Stimulated activated CD4-positive, alpha-beta T cell treated with anti-CD3 and anti-CD28 coated beads, Interleukin-2, amount 100 ng/mL, for 48 hours (primary cell): Measurements from ENCODE around the gene LHFPL3.

Experiments used
- DNase-seq, 2 donors: peaks; one replicate each; pipeline ENCODE4 v3.0.0-alpha.2; 2020

Gene LHFPL3

GRCh38 chr7:104767113-104767512 is 438.7 kb downstream of the LHFPL3 start:
- DNase-seq: no peak

- no peak for DNase-seq
Observed at GRCh38 chr7:104767826-104768536, 439.6 kb downstream of the LHFPL3 start.

GRCh38 chr7:104772405-104773345 is 444.3 kb downstream of the LHFPL3 start:
- no peak for DNase-seq

DNA sequence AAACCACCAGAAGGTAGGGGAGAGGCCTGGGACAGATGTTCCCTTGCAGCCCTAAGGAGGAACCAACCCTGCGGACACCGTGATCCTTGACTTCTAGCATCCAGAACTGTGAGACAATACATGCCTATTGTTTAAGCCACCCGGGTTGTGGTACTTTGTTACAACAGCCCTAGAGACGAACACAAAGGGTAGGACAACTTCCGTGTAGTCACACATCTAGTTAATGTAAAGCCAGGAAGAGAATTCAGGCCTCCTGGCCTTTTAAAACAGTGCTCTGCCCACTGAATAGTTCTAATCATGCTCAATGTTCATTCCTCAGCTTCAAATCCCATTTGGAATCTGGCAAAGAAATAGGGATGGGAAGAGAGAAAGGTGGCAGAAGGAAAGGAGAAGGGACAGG is 445.4 kb downstream of the LHFPL3 start:
- DNase-seq: no peak

GRCh38 chr7:104775531-104775930 is 447.1 kb downstream of the LHFPL3 start:
- no peak for DNase-seq

DNA sequence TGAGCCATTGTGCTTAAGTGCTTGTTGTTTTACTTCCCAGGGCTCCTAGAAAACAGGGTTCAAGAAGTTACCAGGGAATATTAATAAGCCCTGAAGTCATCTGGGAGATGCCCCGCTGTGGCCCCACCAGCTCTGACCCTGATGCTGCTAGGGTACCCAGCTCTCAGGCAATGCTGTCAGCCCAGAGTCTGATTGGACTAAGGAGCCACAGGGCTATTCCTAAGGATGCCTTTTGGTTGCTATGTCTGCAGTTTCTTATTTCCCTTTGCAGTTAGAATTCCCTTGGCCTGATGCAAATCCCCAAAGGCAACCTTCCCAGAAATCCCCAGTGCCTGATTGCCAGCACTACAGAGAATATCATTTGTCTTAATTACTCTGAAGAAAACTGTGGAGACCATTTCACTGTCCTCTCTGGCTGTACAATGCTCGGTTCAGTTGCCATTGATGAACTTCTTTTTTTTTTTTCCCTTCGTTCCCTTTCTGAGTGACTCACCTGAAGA is 448.9 kb downstream of the LHFPL3 start:
- DNase-seq: no peak

DNA sequence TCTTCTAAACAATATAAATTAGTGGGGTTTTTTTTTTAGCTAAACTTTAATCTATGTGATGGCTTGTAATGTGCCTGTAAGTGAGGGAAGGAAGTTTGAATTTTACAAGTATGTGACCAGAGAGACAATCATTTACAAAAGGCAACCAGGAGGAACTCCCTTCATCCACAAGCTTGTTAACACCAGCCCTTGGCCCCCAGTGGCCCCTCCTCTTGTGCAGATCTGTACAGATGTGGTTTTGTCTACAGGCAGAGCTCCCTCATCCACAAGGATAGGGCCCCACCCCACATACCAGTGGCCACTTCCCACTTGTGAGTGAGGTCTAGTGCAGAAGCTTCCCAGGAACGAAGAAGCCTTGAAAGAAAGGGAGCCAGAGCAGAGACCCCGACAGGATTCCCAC is 451.5 kb downstream of the LHFPL3 start:
- no peak for DNase-seq

- DNase-seq: no peak
Observed at GRCh38 chr7:104784686-104785085, 456.3 kb downstream of the LHFPL3 start.

- DNase-seq: no peak
Observed at GRCh38 chr7:104789780-104790179, 461.4 kb downstream of the LHFPL3 start.

GRCh38 chr7:104790440-104790839 is 462.0 kb downstream of the LHFPL3 start:
- DNase-seq: no peak

DNA sequence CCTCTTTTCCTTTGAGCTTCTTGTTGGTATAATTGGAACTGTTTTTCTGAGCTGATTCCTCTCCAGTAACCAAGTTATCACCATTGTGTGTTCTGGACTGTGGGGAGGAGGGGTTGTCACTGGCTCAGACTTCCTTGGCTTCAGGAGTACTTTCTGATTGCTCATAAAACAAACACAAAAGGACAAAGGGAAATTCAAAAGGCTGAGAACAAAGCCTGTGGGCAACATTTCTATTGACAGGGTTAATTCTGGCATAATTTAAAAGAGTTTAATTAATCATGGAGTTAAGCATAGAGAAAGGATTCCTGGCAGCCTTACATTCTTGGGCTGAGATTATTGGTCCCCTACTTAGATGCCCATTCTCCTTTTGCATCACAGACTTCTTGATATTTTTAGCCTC is 462.7 kb downstream of the LHFPL3 start:
- DNase-seq: no peak

DNA sequence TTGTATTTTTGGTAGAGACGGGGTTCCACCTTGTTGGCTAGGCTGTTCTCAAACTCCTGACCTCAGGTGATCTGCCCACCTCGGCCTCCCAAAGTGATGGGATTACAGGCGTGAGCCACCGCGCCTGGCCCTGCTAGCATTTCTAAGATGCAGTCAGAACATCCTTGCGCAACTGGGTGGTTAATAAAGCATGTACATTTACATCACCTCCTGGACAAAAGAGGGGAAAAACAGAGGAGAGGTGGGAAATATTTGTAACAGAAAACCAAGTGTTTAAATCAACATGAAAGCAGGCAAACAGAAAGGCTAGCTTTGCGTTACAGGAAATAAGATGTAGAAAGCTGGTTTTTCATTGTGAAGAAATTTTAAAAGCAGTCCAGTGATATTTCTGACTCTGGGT is 464.7 kb downstream of the LHFPL3 start:
- DNase-seq: no peak

GRCh38 chr7:104794154-104794553 is 465.8 kb downstream of the LHFPL3 start:
- DNase-seq: no peak

DNA sequence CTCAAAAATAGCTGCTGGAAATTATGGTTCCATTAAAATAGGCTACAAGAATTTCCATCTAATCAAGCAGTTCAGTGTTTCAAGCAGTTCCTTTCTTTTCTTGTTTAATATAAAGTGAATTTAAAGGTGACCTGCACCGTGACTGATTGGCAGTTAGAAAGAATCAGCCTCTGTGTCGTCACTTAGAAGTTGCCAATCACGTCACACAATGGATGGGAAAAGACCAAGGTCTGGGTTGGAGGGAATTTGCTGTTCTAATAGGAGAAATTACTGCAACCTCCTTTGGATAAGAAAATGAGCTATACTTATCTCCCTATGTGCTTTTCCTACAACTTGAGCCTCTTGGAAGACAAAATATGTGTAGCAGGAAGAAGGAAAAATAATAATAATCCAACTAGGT is 466.2 kb downstream of the LHFPL3 start:
- DNase-seq: no peak

- DNase-seq: no peak
Observed at GRCh38 chr7:104795086-104795485, 466.7 kb downstream of the LHFPL3 start.

DNA sequence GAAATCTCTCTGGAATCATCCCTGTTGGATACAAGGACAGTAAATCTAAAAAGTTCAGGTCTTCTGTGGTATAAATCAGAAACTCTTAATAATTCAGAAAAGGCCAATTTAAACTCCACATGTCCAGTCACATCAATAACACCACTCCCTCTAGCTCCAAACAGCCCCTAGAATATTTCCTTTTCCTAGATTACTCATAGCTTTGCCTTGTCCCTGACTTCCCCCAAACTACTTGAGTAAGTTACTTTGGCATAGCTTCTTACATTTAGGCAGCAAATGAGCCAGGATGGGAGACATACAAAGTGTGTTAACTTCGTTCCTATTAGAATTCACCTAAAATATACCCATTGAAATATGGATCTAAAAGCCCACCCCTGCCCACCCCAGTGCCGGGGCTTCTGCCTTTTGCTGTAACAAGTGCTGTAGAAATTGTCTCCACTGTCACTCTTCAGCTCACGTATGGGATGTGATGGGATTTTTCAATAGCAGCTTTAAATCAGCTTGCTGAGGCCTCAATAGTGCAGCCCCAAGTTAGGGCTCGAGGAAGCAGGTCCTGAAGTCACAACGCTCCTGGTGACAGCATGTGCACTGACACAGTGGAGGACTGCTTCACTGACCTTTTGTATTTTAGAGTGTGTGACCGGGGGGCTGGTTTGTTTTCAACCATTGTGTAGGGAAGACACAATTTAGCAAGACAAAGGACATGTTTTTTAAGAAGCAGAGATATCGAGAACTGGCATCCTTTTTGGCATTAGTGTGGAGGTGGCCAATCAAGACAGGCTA is 467.4 kb downstream of the LHFPL3 start:
- DNase-seq: no peak

GRCh38 chr7:104800307-104800706 is 471.9 kb downstream of the LHFPL3 start:
- DNase-seq: no peak

DNA sequence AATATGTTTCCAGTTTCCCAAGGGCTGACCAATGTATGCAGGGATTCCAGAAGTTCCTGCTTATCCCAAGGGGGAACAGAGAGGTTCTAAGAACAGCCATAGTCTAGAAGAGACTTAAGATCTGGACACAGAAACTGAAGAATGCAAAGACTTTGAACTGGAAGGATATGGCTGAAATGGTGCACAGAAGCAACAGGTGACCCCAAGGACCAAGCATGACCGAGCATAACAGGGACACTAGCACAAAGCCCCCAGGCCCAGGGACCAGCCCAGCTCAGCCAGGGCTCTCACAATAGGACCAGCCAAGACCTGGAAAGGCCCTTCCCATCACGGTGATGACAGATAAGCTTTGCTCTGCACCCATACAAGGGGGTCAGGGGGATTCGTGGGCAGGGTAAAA is 472.6 kb downstream of the LHFPL3 start:
- DNase-seq: no peak

DNA sequence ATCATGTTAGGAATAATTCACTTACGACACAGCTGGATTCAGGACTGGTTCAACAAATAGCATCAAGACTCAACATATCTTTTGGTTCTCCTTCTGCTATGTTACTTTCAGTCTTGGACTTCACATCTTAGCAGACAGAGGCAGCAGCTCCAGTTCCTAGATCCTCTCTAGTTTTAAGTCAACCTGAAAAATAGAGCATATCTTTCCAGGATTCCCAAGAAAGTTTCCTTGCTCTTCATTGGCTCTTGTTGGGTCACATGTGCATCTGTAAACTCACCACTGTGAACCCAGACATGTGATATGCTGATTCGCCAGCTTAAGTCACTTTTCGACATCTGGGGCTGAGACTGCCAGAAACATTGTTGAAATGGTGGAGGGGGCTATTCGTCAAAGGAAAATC is 475.5 kb downstream of the LHFPL3 start:
- no peak for DNase-seq

GRCh38 chr7:104804696-104805095 is 476.3 kb downstream of the LHFPL3 start:
- DNase-seq: no peak

GRCh38 chr7:104805449-104806317 is 477.3 kb downstream of the LHFPL3 start:
- DNase-seq: no peak

DNA sequence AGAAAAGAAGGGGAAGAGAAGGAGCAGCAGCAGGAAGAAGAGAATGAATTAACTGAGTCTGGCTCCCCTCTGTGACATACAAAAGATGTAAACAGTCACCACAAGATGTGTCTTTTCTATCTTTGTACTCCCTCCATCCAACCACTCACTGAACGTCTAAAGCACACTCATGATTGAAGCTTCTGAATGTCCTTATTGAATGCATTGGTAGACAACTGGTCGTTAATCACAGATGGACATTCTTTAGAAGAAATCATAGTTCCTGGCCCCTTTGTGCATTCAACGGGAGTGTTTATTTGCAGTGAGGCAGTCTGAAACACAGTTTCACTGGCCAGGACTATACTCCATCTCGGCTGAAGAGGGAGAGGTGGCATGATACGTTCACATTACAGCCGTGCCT is 479.3 kb downstream of the LHFPL3 start:
- no peak for DNase-seq
